ENCODE results near the gene TSPAN5. TPM values are rescaled to one million over a fixed set of nuclear protein-coding genes. Genes with fewer than 3 reads are reported as not detected.

The TSPAN5 gene
- total RNA-seq, 2 donors from 2014 or later: 7.9 to 48.5 TPM

GRCh38 chr4:98673978-98674377, 15.6 kb upstream of the TSPAN5 start:
- no peaks in the 10 kb centered on the region for H3K9me3 ChIP-seq
- intact Hi-C loops (cut with DNase I): no loop called here
- no peak for TF ChIP-seq POLR2A (IDR thresholded peaks at IDR 0.05)
- no peak for TF ChIP-seq POLR2AphosphoS5 (IDR thresholded peaks at IDR 0.05)
- no peak for TF ChIP-seq CTCF (IDR thresholded peaks at IDR 0.05)
- H3K4me3 ChIP-seq: no peak overlapping the region
- DNase-seq (ENCODE audit: low spot score): no peak
- no peaks in the 10 kb centered on the region for H3K4me1 ChIP-seq (replicated peaks)
- H3K36me3 ChIP-seq: no peaks in the 10 kb centered on the region
- no peaks in the 10 kb centered on the region for H3K27me3 ChIP-seq (replicated peaks; ENCODE audit: insufficient read depth)
- 87% methylated on average over 6 of the region's 6 CpGs for WGBS
- H3K27ac ChIP-seq: no peak overlapping the region

- H3K9me3 ChIP-seq: no peaks in the 10 kb centered on the region
- intact Hi-C loops (cut with DNase I): no loop called here
- WGBS: 63% methylated on average over 4 of the region's 4 CpGs
- no peaks in the 10 kb centered on the region for H3K36me3 ChIP-seq
- no peak for TF ChIP-seq POLR2AphosphoS5 (IDR thresholded peaks at IDR 0.05)
- no peak for TF ChIP-seq POLR2A (IDR thresholded peaks at IDR 0.05)
- TF ChIP-seq CTCF (IDR thresholded peaks at IDR 0.05): no peak
- H3K27me3 ChIP-seq (replicated peaks; ENCODE audit: insufficient read depth): no peaks in the 10 kb centered on the region
- no peak for DNase-seq (ENCODE audit: low spot score)
- no peak overlapping the region for H3K4me3 ChIP-seq
- H3K27ac ChIP-seq: no peak overlapping the region
- H3K4me1 ChIP-seq (replicated peaks): no peaks in the 10 kb centered on the region
These were observed 14.9 kb upstream of the TSPAN5 start for GRCh38 chr4:98673288-98673644.

- Histone ChIP-seq H3K9me3 (no peaks in the 10 kb centered on the region), H3K36me3 (no peaks in the 10 kb centered on the region), H3K4me3 (no peak overlapping the region), H3K27ac (no peak overlapping the region), H3K4me1 (replicated peaks) (no peaks in the 10 kb centered on the region), H3K27me3 (replicated peaks; ENCODE audit: insufficient read depth) (no peaks in the 10 kb centered on the region)
- no peak for DNase-seq (ENCODE audit: low spot score)
- 22% methylated on average over 5 of the region's 5 CpGs for WGBS
- TF ChIP-seq CTCF (IDR thresholded peaks at IDR 0.05) (no peak), POLR2A (IDR thresholded peaks at IDR 0.05) (no peak)
- intact Hi-C loops (cut with DNase I): no loop called here
These were observed 14.3 kb upstream of the TSPAN5 start for GRCh38 chr4:98672583-98673287.

GRCh38 chr4:98671131-98671530, 12.7 kb upstream of the TSPAN5 start:
- Histone ChIP-seq H3K9me3 (no peaks in the 10 kb centered on the region), H3K4me1 (replicated peaks) (no peaks in the 10 kb centered on the region), H3K27me3 (replicated peaks; ENCODE audit: insufficient read depth) (no peaks in the 10 kb centered on the region), H3K4me3 (no peak overlapping the region), H3K27ac (no peak overlapping the region), H3K36me3 (no peaks in the 10 kb centered on the region)
- TF ChIP-seq POLR2AphosphoS5 (IDR thresholded peaks at IDR 0.05): no peak
- TF ChIP-seq POLR2A (IDR thresholded peaks at IDR 0.05): no peak
- no peak for TF ChIP-seq CTCF (IDR thresholded peaks at IDR 0.05)
- intact Hi-C loops (cut with DNase I): no loop called here
- no peak for DNase-seq (ENCODE audit: low spot score)

GRCh38 chr4:98670186-98670585, 11.8 kb upstream of the TSPAN5 start:
- TF ChIP-seq CTCF (IDR thresholded peaks at IDR 0.05) (no peak), POLR2AphosphoS5 (IDR thresholded peaks at IDR 0.05) (no peak), POLR2A (IDR thresholded peaks at IDR 0.05) (no peak)
- Histone ChIP-seq H3K4me3 (no peak overlapping the region), H3K27me3 (replicated peaks; ENCODE audit: insufficient read depth) (no peaks in the 10 kb centered on the region), H3K36me3 (no peaks in the 10 kb centered on the region), H3K4me1 (replicated peaks) (no peaks in the 10 kb centered on the region), H3K9me3 (no peaks in the 10 kb centered on the region), H3K27ac (no peak overlapping the region)
- DNase-seq (ENCODE audit: low spot score): no peak
- intact Hi-C loops (cut with DNase I): no loop called here
- WGBS: 98% methylated on average over 5 of the region's 5 CpGs

Measured in prostate gland (tissue), 2 donors.